HG03565 (cell line): ENCODE measurements around the gene SLC6A13.
"Not testable (repeated sequence)": the region's sequence is repeated elsewhere in the genome, so short reads cannot be mapped to it uniquely, and the experiment has no call there.

Source experiments
- ATAC-seq: cut with Tn5 transposase; IDR thresholded peaks from one replicate; pipeline ENCODE4 v1.9.1; 2021; ENCODE audit warnings: mild to moderate bottlenecking, moderate library complexity; ENCODE audit not compliant: unreplicated experiment

Gene SLC6A13

DNA sequence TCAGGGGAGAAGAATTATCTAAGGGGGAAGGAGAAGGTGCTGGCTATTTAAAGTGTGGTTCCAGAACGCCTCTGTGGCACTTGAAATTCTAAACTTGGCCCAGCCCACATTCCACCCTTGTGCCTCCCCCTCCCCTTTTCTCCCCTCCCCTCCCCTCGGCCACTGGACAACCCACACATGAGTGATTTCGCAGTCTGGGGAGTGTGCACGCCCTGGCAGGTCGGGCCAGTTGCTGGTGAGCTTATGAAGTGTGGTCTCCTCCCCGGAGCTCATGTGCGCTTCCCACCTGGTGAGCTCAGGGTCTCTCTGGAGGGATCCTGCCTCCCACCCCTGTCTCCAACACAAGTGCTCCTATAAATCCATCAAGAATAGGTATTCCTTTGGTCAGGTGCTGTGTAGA, at the start of gene SLC6A13:
SLC6A13 (minus strand) TSS at position 20 of the 400 bp plus-strand sequence. CDS start 2,784 bp downstream, outside the sequence.
- ATAC-seq, result no peak

DNA sequence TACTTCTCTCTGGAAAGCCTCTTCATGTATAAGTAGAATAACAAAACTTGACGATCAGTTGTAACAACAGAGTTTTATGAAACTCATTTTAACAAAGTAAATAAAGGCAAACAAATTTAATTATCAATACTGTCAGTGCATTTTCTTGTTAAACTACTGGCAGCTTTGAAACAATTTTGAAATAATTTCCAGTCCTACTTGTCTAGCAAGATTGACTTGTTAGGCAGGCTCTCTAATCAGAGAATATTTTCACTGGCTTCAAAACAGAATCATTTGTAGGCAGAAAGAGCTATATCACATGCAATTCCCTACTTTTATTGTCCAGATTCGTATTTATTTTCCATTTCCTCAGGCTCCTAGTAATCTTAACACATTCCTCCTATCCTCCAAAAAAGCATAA, 45.9 kb upstream of the SLC6A13 start:
- no peak for ATAC-seq

GRCh38 chr12:307406-307805, 44.8 kb upstream of the SLC6A13 start:
- no peak for ATAC-seq

DNA sequence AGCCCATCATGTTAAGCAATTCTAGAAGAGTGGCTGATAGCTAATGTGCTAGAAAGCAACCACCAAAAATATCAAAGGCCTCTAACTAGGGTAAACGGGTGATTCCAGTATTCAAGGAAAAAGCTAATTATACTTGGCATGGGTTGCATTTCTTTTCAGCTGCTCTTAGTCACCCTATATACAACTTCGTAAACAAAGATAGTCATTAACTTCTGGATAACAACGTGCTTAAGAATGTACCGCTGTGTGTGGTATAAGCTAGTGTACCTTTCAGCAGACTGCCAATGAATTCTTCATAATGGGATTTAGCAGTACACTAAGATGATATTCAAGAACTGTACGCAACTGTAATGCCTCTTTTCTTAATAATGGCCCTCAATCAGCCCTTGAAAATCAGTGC, 42.2 kb upstream of the SLC6A13 start:
- ATAC-seq, result no peak

DNA sequence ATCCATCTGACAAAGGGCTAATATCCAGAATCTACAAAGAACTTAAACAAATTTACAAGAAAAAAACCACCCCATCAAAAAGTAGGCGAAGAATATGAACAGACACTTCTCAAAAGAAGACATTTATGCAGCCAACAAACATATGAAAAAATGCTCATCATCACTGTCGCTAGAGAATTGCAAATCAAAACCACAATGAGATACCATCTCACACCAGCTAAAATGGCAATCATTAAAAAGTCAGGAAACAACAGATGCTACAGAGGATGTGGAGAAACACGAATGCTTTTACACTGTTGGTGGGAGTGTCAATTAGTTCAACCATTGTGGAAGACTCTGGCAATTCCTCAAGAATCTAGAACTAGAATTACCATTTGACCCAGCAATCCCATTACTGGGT, 40.1 kb upstream of the SLC6A13 start:
- ATAC-seq, result not testable (repeated sequence)

- ATAC-seq, result not testable (repeated sequence)
Observed at GRCh38 chr12:300166-300565, 37.5 kb upstream of the SLC6A13 start.

DNA sequence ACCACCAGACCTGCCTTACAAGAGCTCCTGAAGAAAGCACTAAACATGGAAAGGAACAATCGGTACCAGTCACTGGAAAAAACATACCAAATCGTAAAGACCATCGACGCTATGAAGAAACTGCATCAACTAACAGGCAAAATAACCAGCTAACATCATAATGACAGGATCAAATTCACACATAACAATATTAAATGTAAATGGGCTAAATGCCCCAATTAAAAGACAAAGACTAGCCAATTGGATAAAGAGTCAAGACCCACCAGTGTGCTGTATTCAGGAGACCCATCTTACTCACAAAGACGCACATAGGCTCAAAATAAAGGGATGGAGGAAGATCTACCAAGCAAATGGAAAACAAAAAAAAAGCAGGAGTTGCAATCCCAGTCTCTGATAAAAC, 36.9 kb upstream of the SLC6A13 start:
- ATAC-seq, result not testable (repeated sequence)

DNA sequence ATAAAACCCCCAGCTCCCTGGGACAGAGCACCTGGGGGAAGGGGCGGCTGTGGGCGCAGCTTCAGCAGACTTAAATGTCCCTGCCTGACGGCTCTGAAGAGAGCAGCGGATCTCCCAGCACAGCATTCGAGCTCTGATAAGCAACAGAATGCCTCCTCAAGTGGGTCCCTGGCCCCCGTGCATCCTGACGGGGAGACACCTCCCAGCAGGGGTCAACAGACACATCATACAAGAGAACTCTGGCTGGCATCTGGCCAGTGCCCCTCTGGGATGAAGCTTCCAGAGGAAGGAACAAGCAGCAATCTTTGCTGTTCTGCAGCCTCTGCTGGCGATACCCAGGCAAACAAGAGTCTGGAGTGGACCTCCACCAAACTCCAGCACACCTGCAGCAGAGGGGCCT, 35.4 kb upstream of the SLC6A13 start:
- not testable (repeated sequence) for ATAC-seq

- ATAC-seq, result no peak
Observed at GRCh38 chr12:295132-295531, 32.5 kb upstream of the SLC6A13 start.

- no peak for ATAC-seq
Observed at GRCh38 chr12:293199-293598, 30.6 kb upstream of the SLC6A13 start.

DNA sequence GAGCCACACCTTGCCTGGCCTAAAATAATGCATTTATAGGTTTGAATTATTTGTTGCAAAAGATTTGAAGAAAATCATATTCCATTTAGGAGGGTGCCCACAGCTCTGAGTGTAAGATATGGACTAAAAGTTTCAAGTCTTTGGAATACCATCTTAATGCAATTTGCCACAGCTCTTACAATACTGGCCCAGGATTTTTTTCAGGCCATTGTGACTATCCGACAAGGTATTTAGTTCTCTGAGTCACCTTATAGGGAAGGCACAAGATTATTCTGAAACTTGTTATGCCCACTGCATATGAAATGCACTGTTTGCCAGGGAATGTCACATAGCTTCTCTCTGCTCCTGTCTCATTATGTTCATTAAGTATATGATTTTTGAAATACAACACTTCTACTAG, 29.6 kb upstream of the SLC6A13 start:
- no peak for ATAC-seq

DNA sequence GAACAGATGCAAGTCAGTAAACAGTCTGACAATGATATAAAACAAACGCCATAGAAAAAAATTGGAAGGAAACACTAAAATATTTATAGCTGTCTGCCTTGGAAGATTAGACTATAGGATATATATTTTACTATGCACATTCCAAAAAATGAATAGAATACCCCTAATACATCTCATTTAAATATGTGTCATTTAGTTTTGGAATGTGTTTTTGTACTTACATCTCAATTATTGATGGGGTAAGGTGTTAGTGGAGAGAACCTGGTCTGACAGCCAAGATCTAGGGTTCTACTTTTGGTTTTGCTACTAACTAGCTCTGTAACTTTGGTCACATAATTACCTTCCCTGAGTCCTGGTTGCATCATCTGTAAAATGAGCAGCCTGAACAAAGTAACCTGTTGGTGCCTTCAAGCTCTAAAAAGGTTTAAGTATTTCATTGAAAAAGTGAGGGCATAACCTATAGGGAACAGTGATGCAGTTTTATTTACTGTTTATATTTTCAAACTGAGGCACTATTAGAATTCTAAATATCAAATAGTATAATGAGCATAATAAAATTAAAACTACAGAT, 28.6 kb upstream of the SLC6A13 start:
- no peak for ATAC-seq

- ATAC-seq, result no peak
Observed at GRCh38 chr12:288687-289086, 26.1 kb upstream of the SLC6A13 start.

DNA sequence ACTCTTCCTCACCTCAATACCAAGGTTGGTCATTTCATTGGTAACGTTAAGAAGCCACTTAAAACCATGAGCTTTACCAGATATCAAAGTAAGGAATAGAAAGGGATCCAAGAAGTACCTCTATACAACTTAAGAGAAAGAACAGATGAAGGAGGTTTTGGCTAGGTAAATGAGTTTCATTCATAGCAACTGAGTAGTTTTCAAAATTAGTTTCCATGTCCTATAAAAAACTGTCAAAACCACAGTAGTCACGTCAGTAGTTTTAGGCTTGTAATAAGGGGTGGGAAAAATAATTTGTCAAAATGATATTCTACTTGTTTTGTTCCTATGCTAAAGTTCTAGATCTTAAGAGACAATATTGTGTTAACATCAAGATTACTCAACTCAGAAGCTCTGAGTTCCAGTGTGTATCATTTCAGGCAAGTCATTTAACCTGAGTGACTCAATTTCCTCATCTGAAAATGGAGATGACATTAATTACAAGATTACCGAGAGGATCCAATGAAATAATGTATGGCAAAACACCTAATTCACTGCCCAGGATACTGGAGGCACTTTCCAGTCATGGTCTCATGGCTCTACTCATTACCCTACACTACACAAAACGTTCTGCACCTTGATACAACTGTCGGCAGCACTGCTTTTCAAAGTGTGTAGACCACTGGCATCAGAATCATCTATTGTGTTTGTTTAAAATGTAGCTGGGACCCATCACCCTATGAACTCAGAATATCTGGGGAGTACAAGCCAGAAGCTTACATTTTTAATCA, 24.1 kb upstream of the SLC6A13 start:
- no peak for ATAC-seq

DNA sequence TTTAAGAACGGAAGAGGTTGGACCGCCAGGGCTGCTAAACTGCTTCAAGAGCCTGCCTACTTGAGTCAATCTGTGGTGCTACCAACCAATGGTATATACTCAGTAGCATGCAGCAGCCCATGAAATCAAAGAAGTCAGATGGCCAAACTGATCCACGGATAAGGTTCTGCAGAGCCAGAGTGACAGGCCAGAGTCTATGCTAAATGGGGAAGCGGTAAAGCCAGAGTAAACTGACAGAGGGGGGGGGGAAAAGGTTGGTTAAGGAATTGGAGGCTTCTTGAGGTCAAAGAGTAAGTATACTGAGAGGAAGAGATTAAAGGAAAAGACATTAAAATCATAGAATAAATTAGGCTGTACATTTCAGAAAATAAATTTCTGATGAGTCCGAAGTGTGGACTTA, 15.4 kb upstream of the SLC6A13 start:
- no peak for ATAC-seq

DNA sequence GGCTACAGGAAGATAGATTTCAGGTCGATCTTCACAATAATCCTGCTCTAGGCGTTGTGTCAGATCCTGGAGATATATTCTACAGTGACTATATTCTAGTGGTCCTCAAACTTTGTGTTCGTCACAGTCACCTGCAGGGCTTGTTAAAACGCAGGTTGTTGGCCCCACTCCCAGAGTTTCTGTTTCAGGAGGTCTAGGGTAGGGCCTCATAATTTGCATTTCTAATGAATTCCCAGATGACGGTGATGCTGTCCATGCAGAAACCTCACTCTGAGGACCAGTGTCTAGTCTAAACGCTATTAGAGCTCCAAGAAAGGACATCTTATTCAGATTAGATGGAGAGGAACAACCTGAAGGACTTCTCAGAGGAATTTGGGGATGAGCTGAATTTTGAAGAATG, 13.2 kb upstream of the SLC6A13 start:
- ATAC-seq, result no peak

DNA sequence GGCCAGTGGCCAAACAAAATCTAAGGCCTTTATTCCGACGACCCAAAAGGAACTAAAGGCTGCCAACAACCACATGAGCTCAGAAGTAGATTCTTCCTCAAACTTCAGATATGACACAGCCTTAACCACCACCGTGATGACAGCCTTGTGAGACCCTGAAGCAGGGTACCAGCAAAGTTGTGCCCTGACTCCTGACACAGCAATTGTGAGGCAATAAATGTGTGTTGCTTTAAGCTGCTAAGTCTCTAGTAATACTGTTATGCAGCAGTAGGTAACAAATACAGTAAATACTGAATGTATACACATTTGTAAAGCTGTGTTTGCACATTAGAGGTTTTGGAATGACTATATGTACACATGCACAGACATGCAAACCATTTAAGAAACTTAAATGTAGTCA, 10.7 kb upstream of the SLC6A13 start:
- no peak for ATAC-seq

- ATAC-seq, result no peak
Observed at GRCh38 chr12:272942-273341, 10.3 kb upstream of the SLC6A13 start.

GRCh38 chr12:271161-271560, 8.5 kb upstream of the SLC6A13 start:
- no peak for ATAC-seq

DNA sequence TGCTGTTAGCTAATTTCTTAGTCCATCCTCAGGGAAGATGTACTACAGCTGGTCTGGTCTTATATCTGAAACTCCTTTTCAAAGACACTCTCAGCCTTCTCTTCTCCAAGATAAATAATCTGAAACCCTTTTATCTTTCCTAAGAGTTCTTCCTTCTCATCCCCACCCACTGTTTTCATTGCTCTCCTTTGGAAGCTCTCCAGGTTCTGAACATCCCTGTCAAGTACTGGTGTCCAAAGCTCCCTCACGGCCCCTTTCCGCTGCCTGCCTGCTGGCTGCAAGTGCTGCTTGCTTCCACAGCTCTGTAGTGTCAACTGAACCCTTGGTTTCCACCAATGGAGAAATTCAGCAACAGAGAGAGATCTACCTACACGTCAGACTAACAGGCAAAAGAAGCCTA, 6.6 kb upstream of the SLC6A13 start:
- no peak for ATAC-seq

DNA sequence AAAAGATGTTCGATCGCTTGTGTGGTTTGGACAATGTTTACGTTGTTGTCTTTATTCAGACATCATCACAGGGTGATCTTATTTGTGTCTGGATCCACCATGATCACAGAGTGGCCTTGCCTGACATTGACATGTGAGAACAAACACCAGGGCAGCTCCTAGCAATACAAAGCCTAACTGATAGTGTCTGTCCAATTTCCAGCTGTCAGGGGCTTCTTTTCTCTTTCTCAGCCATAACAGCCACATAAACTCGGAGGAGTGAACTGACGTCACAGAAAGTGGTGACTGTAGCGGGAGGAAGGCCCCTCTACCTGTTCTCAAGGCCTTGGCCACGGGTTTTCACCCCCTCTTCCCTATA, 5.8 kb upstream of the SLC6A13 start:
- ATAC-seq, result no peak

DNA sequence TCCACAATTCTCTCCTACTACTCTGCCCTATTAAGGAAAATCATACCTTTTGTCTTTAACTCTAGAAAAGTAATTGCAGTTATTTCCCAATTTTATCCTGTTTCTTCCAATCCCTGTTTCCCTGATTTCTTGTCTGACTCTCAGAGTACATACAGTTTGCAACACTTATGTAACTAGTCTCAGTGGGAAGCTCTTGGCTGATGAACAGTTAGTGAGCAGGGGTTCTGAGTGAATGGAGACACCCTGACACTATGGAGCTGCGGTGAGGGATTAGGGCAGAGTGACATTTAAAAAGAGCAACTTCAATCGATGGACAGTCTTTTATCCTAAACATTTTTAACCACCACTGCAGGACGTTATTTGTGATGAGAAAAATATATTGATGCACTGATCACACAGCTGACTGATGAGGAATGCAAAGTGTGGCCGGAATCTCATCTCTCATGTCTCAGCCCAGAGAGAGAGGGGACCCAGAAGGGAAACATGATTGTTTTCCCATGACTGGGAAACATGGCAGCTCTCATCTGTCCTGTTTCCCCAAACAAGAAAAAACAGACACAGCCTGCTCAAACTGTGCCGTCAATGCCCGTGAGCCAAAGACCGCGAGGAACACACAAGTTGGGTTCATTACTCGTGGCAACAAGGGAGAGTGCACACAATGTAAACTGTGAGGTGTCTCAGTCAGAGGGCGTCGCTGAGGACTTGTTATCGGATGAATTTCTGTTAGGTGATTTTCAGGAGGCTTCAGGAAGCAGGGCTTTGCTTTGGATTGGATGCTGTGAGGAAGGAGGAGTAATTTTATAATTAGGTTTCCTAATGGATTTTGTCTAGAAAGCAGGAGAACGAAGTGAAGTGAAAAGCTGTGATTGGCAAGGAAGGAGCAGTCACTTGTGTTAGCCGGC, 5.2 kb upstream of the SLC6A13 start:
- ATAC-seq, result no peak
